ENCODE data around the gene ANXA2. TPM values are rescaled to one million over a fixed set of nuclear protein-coding genes. Genes with fewer than 3 reads are reported as not detected.

The ANXA2 gene
- total RNA-seq (2014; rRNA removed; shearing (Covaris generic)) = 4,470 and 4,692 TPM in 2 replicates
- polyA plus RNA-seq (2016; fragmentation: Nextera tagmentation; extraction: Ambion mirVana) = 6,052 and 6,251 TPM in 2 replicates

GRCh38 chr15:60397772-60398445 lies at the start of gene ANXA2:
Gene ANXA2, minus strand, starts transcription at chr15:60397986. Its CDS starts 11,911 bp downstream, at chr15:60386075.
- no peaks in the 10 kb centered on the region for H3K9me3 ChIP-seq (ENCODE audit: low read depth)
- no peaks in the 10 kb centered on the region for H3K9me2 ChIP-seq (ENCODE audit: insufficient read depth)
- TF ChIP-seq EZH2phosphoT487 (IDR thresholded peaks at IDR 0.05; ENCODE audit: insufficient read depth, low read depth) = no peak
- no peak for TF ChIP-seq EZH2 (IDR thresholded peaks at IDR 0.05; ENCODE audit: insufficient read depth, poor library complexity, severe bottlenecking)
- peaks cover 46% of the 10 kb centered on the region for H3K4me1 ChIP-seq (ENCODE audit: insufficient read depth)
- H3K4me3 ChIP-seq = peak within 1 kb of the TSS; percentile 95
- peak within 1 kb of the TSS; percentile 100 for H3K27ac ChIP-seq
- peaks cover 76% of the 10 kb centered on the region for H3F3A ChIP-seq (ENCODE audit: insufficient read depth)
- peak within 1 kb of the TSS; percentile 99 for H3K9ac ChIP-seq
- peaks cover 33% of the 10 kb centered on the region for H3K36me3 ChIP-seq (ENCODE audit: low read depth)
- no peak within 1 kb of the TSS for H2AFZ ChIP-seq
- peak; percentile 97 for DNase-seq
- WGBS, 2 experiments (ENCODE audit: low coverage in 1 of 2, low lambda C conversion rate in 2 of 2, missing lambda C conversion rate in 2 of 2) = 0% methylated on average over 36 to 48 of the region's 53 CpGs
- no peaks in the 10 kb centered on the region for H4K20me1 ChIP-seq (ENCODE audit: insufficient read depth)
- peaks cover 60% of the 10 kb centered on the region for H3K79me2 ChIP-seq (ENCODE audit: insufficient read depth)
- H3K27me3 ChIP-seq (replicated peaks; ENCODE audit: insufficient read depth) = no peaks in the 10 kb centered on the region
- in situ Hi-C loops (cut with MboI) = no loop called here
- H3K4me2 ChIP-seq (ENCODE audit: unreplicated experiment) = peak within 1 kb of the TSS; percentile 100

- Histone ChIP-seq H3K4me1 (ENCODE audit: insufficient read depth) (peaks cover 32% of the 10 kb centered on the region), H3K9me3 (ENCODE audit: low read depth) (no peaks in the 10 kb centered on the region), H3K79me2 (ENCODE audit: insufficient read depth) (peaks cover 52% of the 10 kb centered on the region), H3K9ac (no peak overlapping the region), H3K27ac (no peak overlapping the region), H3K9me2 (ENCODE audit: insufficient read depth) (no peaks in the 10 kb centered on the region), H3K36me3 (ENCODE audit: low read depth) (peaks cover 4% of the 10 kb centered on the region; the same call in 1 of the 2 replicates), H2AFZ (no peak overlapping the region), H4K20me1 (ENCODE audit: insufficient read depth) (no peaks in the 10 kb centered on the region), H3F3A (ENCODE audit: insufficient read depth) (peaks cover 34% of the 10 kb centered on the region), H3K27me3 (replicated peaks; ENCODE audit: insufficient read depth) (no peaks in the 10 kb centered on the region), H3K4me2 (ENCODE audit: unreplicated experiment) (no peak overlapping the region), H3K4me3 (no peak overlapping the region)
- TF ChIP-seq EZH2phosphoT487 (IDR thresholded peaks at IDR 0.05; ENCODE audit: insufficient read depth, low read depth) = no peak
- no peak for TF ChIP-seq EZH2 (IDR thresholded peaks at IDR 0.05; ENCODE audit: insufficient read depth, poor library complexity, severe bottlenecking)
- in situ Hi-C loops (cut with MboI) = loop anchor here (10.0 kb wide), 1 partner anchor 90 kb away; no protein-coding TSS in a partner anchor
- DNase-seq = peak; percentile 73
- 68 to 71% methylated on average over 6 of the region's 6 CpGs for WGBS, 2 experiments (ENCODE audit: low coverage in 1 of 2, low lambda C conversion rate in 2 of 2, missing lambda C conversion rate in 2 of 2)
Observed at GRCh38 chr15:60444289-60444912, 46.6 kb upstream of the ANXA2 start.

GRCh38 chr15:60442763-60443162 lies 45.0 kb upstream of the ANXA2 start:
- no peak for TF ChIP-seq EZH2 (IDR thresholded peaks at IDR 0.05; ENCODE audit: insufficient read depth, poor library complexity, severe bottlenecking)
- no peak for TF ChIP-seq EZH2phosphoT487 (IDR thresholded peaks at IDR 0.05; ENCODE audit: insufficient read depth, low read depth)
- peaks cover 34% of the 10 kb centered on the region for H3F3A ChIP-seq (ENCODE audit: insufficient read depth)
- H3K9me3 ChIP-seq (ENCODE audit: low read depth) = no peaks in the 10 kb centered on the region
- H3K79me2 ChIP-seq (ENCODE audit: insufficient read depth) = peaks cover 52% of the 10 kb centered on the region
- in situ Hi-C loops (cut with MboI) = loop anchor here (10.0 kb wide), 1 partner anchor 88 kb away; no protein-coding TSS in a partner anchor
- H4K20me1 ChIP-seq (ENCODE audit: insufficient read depth) = no peaks in the 10 kb centered on the region
- no peaks in the 10 kb centered on the region for H3K27me3 ChIP-seq (replicated peaks; ENCODE audit: insufficient read depth)
- H3K4me3 ChIP-seq = no peak overlapping the region
- H2AFZ ChIP-seq = no peak overlapping the region
- H3K4me1 ChIP-seq (ENCODE audit: insufficient read depth) = peaks cover 32% of the 10 kb centered on the region
- no peaks in the 10 kb centered on the region for H3K9me2 ChIP-seq (ENCODE audit: insufficient read depth)
- peak overlapping the region; percentile 21 for H3K27ac ChIP-seq
- H3K36me3 ChIP-seq (ENCODE audit: low read depth) = 0 out of 2 replicates have a peak, but pooled peaks cover 7% of the 10 kb centered on the region
- 1 to 2% methylated on average over 3 of the region's 3 CpGs for WGBS, 2 experiments (ENCODE audit: low coverage in 1 of 2, low lambda C conversion rate in 2 of 2, missing lambda C conversion rate in 2 of 2)
- peak overlapping the region; percentile 7; the same call in 1 of the 2 replicates for H3K9ac ChIP-seq
- peak overlapping the region; percentile 23 for H3K4me2 ChIP-seq (ENCODE audit: unreplicated experiment)
- DNase-seq = peak; percentile 78

GRCh38 chr15:60442031-60442650 lies 44.4 kb upstream of the ANXA2 start:
- H3K4me3 ChIP-seq = no peak overlapping the region
- H3K27me3 ChIP-seq (replicated peaks; ENCODE audit: insufficient read depth) = no peaks in the 10 kb centered on the region
- H3K36me3 ChIP-seq (ENCODE audit: low read depth) = 0 out of 2 replicates have a peak, but pooled peaks cover 7% of the 10 kb centered on the region
- no peaks in the 10 kb centered on the region for H4K20me1 ChIP-seq (ENCODE audit: insufficient read depth)
- no peak for DNase-seq
- no peaks in the 10 kb centered on the region for H3K9me3 ChIP-seq (ENCODE audit: low read depth)
- no peaks in the 10 kb centered on the region for H3K9me2 ChIP-seq (ENCODE audit: insufficient read depth)
- H3F3A ChIP-seq (ENCODE audit: insufficient read depth) = peaks cover 34% of the 10 kb centered on the region
- peak overlapping the region; percentile 23 for H3K4me2 ChIP-seq (ENCODE audit: unreplicated experiment)
- peaks cover 32% of the 10 kb centered on the region for H3K4me1 ChIP-seq (ENCODE audit: insufficient read depth)
- TF ChIP-seq EZH2 (IDR thresholded peaks at IDR 0.05; ENCODE audit: insufficient read depth, poor library complexity, severe bottlenecking) (no peak), EZH2phosphoT487 (IDR thresholded peaks at IDR 0.05; ENCODE audit: insufficient read depth, low read depth) (no peak)
- no peak overlapping the region for H2AFZ ChIP-seq
- WGBS, 2 experiments (ENCODE audit: low coverage in 1 of 2, low lambda C conversion rate in 2 of 2, missing lambda C conversion rate in 2 of 2) = 62 to 72% methylated on average over 2 of the region's 2 CpGs
- peak overlapping the region; percentile 21; the same call in 1 of the 2 replicates for H3K27ac ChIP-seq
- in situ Hi-C loops (cut with MboI) = loop anchor here (10.0 kb wide), 1 partner anchor 87 kb away; no protein-coding TSS in a partner anchor
- peaks cover 52% of the 10 kb centered on the region for H3K79me2 ChIP-seq (ENCODE audit: insufficient read depth)
- H3K9ac ChIP-seq = 0 out of 2 replicates have a peak overlapping the region, but pooled peaks have one; percentile 7

Data from GM23248 (cell line).